NCI-H146 (cell line): ENCODE measurements around the gene EEF1AKMT3.
A peak's percentile ranks its signal among the peaks of the same experiment; 100 is the strongest.

Experiments
- DNase-seq: peaks from one replicate; lab custom pipeline; 2025; lab: John Stamatoyannopoulos, UW

EEF1AKMT3 gene

GRCh38 chr12:57751432-57751787 lies 21.0 kb upstream of the EEF1AKMT3 start:
- no peak for DNase-seq

DNA sequence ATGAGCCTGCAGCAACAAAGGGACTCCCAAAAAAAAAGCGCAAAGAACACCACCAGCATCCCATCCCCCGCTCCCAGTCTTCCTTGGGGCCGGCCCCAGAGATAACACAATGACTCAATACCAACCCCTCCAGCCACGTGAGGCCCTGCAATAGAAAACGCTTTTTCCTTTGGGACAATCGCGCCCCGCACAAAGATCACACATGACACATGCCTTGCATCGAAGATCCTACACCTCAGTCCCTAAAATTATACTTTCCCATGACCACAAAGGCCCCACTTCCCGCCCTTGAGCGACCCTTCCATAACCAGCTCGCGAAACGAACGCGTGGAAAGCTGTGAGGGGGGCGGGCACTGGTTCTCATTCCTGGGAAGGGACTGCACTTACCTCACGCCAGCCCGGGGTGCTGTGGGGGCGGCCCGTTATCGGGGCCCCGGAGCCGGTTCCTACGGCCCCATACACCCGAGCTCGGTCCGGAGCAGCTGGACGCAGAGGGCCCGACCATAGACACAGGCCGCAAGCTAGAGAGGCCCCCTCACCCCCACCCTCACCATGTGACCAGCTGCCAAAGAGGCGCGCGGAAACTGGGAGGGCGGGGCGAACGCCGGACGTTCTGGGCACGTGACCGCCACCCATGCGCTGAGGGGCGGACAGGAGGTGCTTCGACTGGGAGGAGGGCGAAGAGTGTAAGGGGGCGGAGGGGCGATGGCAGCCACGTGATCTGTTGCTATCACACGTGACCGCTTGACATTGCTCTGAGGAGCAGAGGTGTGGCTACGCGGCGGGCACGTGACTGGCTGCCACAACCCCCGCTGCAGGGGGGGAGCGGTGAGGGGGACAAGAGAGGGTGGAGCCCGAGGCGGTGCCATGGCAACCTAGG lies 20.4 kb upstream of the EEF1AKMT3 start, which contains the start of gene CDK4:
Gene CDK4, minus strand, starts transcription at position 523 of the 880 bp plus-strand sequence. CDS start 593 bp downstream, outside the sequence.
- DNase-seq, result peak; percentile 100

DNA sequence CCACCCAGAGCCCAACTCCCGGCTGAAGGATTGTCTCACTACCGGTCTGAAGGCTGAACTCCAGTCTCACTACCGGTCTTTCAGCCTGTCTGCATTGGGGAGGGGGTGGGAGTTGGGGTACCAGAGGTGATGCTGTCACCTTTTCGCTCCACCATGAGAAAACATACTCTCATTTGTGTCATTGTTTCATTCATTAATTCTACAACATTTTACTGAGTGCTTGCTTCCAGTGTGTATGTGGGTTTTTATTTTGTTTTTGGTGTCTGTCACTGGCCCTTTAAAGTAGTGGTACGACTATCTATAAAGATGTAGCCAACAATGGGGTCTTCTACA lies 19.8 kb upstream of the EEF1AKMT3 start:
- DNase-seq, result no peak

GRCh38 chr12:57753756-57754337 lies 18.6 kb upstream of the EEF1AKMT3 start:
- no peak for DNase-seq

DNA sequence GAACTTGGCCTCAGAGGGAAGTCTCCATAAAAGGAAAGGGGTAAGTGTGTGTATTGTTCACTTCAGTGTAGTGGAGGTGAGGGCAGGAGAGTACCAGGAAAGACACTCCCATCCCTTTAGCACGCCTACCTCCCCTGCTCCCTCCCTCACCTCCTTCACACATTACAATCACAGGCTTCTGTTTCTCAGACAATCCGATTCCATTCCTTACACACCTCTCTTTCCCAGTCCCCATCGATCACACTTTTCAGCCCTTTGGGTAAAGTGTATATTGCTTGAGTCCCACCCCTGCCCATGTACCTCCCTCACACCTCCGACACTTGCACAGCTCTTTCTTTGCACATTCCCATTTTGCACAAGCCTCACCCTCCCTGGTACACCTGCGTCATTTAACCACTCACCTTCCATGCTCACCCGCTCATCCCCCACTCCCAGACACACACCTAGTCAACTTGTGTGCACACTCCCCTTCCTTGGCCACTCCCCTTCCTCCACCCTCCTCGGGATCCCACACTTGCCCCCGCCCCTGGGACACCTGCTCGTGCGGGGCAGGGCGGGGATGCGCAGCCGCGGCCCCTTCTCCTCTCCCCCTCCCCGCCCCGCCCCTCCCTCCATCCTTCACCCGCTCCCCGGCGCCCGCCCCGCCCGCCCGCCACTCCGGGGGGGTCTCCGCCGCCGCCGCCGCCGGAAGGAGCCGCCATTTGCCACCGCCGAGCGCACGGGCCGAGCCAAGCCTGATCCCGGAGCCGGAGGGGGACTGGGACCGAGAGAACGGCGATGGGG lies 17.8 kb upstream of the EEF1AKMT3 start, which contains the start of gene MARCHF9:
Gene MARCHF9, plus strand, starts transcription at position 693 of the 783 bp plus-strand sequence. CDS start 426 bp downstream, outside the sequence.
- peak; percentile 94 for DNase-seq

DNA sequence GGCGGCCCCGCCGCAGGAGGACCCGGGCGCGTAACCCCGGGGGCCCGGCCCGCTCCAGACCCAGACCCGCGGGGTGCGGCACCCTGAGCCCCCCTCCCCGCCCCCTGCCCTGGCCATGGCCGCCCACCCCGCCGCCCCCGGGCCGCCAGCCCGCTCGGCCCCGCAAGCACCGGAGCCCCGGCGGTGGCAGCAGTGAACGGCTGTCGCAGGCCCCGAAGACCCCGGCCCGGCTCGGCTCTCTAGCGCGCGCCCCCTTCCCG lies 17.3 kb upstream of the EEF1AKMT3 start:
- DNase-seq, result no peak

GRCh38 chr12:57755454-57756372 lies 16.7 kb upstream of the EEF1AKMT3 start:
- DNase-seq, result peak; percentile 74

DNA sequence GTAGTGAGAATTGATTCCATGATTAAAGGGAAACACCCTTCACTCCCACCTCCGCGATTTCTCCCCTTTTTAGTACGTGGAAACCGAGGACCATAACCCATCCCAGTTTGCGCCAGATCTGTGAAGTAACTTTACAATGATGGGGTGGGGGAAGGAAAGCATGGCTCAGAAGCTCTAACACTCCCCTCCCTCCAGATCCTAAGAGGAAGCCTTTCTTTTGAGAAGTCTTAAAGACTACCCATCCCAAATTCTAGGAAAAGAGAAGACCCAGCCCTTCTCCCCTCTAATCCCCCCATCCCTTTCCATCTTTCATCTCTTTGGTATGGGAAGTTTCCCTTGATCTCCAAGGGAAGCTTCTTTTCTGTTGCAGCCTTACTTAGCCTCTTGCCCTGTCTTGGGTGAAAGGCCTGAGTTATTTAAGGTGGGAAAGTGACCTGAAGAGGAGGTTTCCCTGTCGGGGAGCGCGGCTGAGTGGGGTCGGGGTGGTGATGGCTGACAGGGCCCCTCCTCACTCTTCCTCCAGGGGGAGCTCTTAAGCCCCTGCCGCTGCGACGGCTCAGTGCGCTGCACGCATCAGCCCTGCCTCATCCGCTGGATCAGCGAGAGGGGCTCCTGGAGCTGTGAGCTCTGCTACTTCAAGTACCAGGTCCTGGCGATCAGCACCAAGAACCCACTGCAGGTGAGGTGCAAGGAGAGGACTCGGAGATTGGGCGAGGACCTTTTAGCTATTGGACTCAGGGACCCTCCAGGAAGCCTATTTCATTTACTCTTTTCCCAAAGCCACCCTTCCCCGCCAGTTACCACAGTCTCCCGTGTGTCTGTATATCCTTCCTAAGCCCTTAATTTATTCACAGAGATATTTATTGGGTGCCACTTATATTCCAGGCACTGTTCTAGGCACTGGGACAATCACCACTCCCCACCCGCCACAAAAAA lies 15.7 kb upstream of the EEF1AKMT3 start:
- DNase-seq, result peak; percentile 10

GRCh38 chr12:57757771-57758170 lies 14.6 kb upstream of the EEF1AKMT3 start:
- no peak for DNase-seq

DNA sequence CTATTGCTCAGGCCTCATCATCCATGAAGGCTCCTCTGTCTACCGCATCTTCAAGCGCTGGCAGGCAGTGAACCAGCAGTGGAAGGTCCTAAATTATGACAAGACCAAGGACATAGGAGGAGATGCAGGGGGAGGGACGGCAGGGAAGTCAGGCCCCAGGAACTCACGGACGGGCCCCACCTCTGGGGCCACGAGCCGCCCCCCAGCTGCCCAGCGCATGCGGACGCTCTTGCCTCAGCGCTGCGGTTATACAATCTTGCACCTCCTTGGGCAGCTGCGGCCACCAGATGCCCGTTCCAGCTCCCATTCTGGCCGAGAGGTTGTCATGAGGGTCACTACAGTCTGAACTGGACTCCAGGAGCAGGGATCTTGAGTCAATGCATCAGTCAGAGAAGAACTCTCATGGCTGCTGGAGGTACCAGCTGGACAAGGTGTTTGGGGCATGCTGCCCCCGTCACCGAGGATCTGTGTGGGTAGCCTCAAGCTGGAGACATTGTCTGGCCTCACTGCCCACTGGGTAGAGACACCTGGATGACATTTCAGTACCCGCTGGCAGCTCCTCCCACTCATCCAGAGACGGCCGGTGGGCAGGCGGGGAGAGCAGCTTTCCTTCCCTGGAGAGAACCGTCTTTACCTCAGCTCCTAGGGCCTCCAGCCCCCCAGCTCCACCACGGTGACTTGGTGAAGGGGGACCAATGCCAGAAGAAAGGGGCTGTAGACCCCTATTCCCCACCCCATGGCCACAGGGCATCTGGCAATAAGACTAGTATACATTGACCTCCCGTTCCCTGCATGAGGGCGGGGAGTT lies 13.7 kb upstream of the EEF1AKMT3 start:
- no peak for DNase-seq

DNA sequence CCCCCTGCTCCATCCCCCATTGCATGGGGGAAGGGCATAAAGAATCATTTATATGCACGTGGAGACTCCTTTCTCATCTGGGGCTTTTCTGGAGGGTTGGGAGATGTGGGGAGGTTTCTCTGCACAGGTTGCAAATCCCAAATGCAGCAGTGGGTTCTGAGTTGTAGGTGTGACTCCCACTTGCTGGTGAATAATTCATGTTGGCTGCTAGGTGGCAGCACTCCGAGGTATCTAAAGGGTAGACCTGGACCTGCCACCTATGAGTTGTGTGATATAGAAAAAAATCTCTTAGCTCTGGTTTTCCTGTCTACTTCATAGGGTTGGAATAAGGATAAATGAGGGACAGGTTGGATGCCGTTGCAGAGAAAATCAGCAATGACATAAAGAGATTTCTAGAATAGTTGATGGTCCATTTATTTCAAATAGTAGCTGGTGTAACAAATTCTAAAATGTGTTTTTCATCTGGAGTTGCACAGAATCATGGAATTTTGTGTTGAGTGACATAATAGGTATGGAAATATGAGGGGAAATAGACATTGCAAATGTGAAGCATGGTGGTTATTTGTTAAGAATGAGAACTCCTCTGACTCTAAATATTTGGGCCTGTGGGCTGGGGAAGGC lies 12.9 kb upstream of the EEF1AKMT3 start:
- peak; percentile 34 for DNase-seq

DNA sequence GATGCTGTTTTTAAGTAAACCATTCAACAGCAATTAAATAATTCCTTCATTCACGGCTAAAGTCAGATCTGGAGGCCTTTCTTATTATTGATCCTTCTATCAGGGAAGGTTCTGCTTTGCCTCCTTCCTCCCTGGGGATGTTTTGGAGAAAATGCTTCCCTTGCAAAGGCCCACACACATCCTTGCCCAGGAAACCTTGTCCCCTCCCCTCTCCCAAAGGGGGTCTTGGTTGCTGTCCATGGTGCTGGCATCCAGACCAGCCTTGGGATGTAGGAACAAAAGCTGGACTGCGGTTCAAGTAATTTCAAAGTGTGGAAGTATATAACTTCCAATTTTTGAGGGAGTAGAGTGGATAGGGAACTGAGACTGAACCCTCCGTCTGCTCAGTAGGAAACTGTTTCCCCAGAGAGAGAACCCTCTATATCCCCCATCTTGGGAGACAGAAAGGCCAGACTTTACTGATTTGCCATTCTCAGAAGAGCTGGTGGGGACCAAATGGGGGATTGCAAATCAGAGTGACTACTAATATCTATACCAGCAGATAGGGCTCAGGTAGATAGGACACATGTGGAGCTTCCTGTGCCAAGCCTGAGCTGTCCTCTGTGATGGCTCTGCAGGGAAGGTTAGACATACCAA lies 11.9 kb upstream of the EEF1AKMT3 start:
- DNase-seq, result no peak

DNA sequence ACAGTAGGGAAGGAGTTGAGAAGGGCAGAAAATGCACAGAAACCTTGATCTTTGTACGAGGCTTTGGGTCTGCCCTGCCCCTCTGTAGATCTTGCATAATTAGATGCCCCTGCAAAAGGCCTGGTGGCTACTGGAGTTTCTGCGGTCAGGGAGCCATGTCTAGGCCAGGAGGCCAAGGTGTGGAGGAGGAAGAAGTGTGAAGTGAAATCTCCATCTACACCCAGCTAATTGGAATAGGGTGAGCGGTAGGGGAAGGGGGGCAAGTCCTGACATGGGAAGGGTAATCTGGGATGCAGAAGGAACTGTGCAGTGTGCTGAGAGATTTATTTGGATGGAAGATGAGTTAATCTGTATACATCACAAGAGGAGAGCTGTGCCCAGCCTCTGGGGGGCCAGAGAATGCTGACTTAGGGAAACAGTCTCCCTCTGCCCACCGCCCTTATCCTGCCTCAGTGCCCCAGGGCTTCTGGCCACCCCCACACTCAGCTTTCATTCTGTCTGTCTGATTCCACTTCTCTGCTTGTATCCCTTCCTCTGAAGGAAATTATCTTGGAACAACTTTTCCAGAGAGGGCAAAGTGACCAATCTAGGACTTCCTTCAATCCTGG lies 10.9 kb upstream of the EEF1AKMT3 start:
- no peak for DNase-seq

GRCh38 chr12:57762463-57762862 lies 10.0 kb upstream of the EEF1AKMT3 start:
- DNase-seq, result no peak

- no peak for DNase-seq
These were observed 8.3 kb upstream of the EEF1AKMT3 start for GRCh38 chr12:57763881-57764661.

- peak; percentile 65 for DNase-seq
These were observed 7.8 kb upstream of the EEF1AKMT3 start for GRCh38 chr12:57764662-57765002.

- DNase-seq, result peak; percentile 55
These were observed 7.3 kb upstream of the EEF1AKMT3 start for GRCh38 chr12:57765003-57765697.
